ENCODE measurements around the gene TMEM8B. TPM values are rescaled to one million over a fixed set of nuclear protein-coding genes. Genes with fewer than 3 reads are reported as not detected.

TMEM8B gene
- total RNA-seq, 2 donors from 2014 or later, result 14.6 to 24.2 TPM

DNA sequence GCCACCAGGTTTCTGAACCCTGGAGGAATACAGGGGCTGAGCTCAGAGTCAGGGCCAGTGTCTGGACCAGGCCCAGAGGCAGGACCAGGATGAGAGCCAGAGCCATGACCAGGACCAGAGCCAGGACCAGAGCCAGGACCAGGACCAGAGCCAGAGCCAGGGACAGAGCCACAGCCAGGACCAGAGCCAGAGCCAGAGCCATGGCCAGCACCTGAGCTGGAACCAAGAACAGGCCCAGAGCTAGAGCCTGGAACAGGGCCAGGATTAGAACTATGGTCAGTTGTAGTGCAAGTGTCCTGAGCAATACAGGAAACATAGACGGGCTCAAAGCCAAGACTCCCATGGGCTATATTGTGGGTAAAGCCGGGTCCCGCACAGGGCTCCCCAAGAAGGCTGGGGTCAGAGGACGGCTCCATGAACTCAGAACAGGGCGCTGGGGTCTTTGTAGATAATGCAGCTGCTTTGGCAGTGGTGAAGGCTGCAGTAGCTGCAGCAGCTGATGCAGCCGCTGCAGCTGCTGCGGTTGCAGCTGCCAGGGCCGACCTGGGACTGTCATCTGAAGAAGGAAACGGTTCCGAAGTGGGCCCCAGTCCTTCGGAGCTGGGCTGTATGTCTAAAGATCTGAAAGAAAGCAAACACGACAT is 17.5 kb upstream of the TMEM8B start:
- DNase-seq (ENCODE audit: low spot score) (no peak), ATAC-seq (ENCODE audit: insufficient number of reproducible peaks, low FRiP score, low read depth) (no peak)
- Histone ChIP-seq H3K4me1 (ENCODE audit: control insufficient read depth in 1 of 2, low read depth in 2 of 2) (peaks cover 16 to 39% of the 10 kb centered on the region in 2 donors), H3K4me3 (peak overlapping the region; percentile 73), H3K27me3 (replicated peaks; ENCODE audit: insufficient read depth) (no peaks in the 10 kb centered on the region), H3K27ac (peak overlapping the region; percentile 85 to 87), H3K9me3 (no peaks in the 10 kb centered on the region), H3K36me3 (peaks cover 28% of the 10 kb centered on the region)
- TF ChIP-seq, protein P1, sequence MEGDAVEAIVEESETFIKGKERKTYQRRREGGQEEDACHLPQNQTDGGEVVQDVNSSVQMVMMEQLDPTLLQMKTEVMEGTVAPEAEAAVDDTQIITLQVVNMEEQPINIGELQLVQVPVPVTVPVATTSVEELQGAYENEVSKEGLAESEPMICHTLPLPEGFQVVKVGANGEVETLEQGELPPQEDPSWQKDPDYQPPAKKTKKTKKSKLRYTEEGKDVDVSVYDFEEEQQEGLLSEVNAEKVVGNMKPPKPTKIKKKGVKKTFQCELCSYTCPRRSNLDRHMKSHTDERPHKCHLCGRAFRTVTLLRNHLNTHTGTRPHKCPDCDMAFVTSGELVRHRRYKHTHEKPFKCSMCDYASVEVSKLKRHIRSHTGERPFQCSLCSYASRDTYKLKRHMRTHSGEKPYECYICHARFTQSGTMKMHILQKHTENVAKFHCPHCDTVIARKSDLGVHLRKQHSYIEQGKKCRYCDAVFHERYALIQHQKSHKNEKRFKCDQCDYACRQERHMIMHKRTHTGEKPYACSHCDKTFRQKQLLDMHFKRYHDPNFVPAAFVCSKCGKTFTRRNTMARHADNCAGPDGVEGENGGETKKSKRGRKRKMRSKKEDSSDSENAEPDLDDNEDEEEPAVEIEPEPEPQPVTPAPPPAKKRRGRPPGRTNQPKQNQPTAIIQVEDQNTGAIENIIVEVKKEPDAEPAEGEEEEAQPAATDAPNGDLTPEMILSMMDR (IDR thresholded peaks at IDR 0.05), result no peak

DNA sequence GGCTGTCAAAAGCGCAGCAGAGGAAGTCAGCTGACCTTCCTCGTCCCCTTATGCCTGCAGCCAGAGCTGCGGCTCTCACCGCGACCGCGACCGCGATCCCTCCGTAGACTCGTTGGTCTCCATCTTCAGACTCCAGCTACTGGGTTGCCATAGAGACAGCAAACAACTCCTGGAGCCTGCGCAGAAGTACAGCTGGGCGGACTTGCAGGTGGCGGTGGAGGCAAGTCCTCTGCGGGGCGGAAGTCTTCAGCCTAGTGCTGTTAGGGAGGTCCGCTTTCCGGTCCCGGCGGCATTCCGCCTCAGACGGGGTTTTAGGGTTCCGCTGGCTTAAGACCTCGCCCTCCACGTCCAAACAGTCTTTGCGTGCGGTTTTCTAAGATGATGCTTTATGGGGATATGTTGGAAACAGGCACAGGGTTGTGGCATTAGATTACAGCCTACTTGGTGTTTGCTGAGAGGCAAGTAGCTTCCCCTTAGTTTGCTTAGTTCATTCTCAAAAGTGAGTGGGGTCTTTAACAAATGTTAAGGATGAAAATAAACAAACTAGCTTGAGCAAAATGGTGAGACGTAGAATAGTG is 16.9 kb upstream of the TMEM8B start, which contains the start of gene SPAG8:
Gene SPAG8, minus strand, starts transcription at position 238 of the 578 bp plus-strand sequence. Its CDS starts 115 bp downstream, at position 123.
- Histone ChIP-seq H3K27me3 (replicated peaks; ENCODE audit: insufficient read depth) (no peaks in the 10 kb centered on the region), H3K4me1 (ENCODE audit: control insufficient read depth in 1 of 2, low read depth in 2 of 2) (peaks cover 16 to 39% of the 10 kb centered on the region in 2 donors), H3K4me3 (peak within 1 kb of the TSS; percentile 73), H3K9me3 (no peaks in the 10 kb centered on the region), H3K27ac (peak within 1 kb of the TSS; percentile 85 to 87), H3K36me3 (peaks cover 23% of the 10 kb centered on the region)
- ATAC-seq (ENCODE audit: insufficient number of reproducible peaks, low FRiP score, low read depth), result no peak
- peak; percentile 83 for DNase-seq (ENCODE audit: low spot score)
- TF ChIP-seq, protein P1 (IDR thresholded peaks at IDR 0.05), result no peak

DNA sequence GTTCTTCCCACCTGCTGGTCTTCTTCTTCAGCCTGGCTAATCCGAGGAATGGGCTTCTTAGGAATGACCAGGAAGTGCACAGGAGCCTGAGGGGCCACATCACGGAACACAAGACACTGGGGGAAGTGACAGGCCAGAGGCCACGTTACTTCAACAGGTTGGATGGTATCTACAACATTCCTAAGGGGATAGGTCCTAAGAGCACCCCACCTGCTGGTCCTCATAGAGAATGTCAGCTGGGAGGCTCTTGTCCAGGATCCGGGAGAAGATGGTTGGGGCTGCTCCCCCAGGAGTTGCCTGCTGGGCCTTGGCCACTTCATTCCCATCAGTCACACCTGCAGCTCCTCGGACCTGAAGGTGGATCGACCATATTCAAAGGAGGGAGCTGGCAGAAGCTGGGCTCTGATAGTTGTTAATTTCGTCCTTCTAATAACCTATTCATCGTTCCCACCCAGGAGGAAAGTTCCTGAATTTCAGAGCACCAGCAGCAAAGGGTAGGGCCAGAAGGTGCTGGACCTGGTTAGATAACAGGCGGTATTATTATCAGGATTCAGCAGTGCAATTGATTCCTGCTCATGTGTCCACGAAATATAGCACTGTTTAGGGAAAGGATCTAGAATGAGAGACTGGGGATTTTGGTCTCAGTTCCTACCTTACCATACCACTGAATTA is 15.5 kb upstream of the TMEM8B start:
- Histone ChIP-seq H3K4me3 (peak overlapping the region; percentile 85), H3K4me1 (ENCODE audit: control insufficient read depth in 1 of 2, low read depth in 2 of 2) (peaks cover 16 to 39% of the 10 kb centered on the region in 2 donors), H3K27ac (peak overlapping the region; percentile 88 to 91), H3K9me3 (no peaks in the 10 kb centered on the region), H3K27me3 (replicated peaks; ENCODE audit: insufficient read depth) (no peaks in the 10 kb centered on the region), H3K36me3 (peaks cover 9% of the 10 kb centered on the region)
- ATAC-seq (ENCODE audit: insufficient number of reproducible peaks, low FRiP score, low read depth) (no peak), DNase-seq (ENCODE audit: low spot score) (no peak)
- TF ChIP-seq, protein P1 (IDR thresholded peaks at IDR 0.05), result no peak

DNA sequence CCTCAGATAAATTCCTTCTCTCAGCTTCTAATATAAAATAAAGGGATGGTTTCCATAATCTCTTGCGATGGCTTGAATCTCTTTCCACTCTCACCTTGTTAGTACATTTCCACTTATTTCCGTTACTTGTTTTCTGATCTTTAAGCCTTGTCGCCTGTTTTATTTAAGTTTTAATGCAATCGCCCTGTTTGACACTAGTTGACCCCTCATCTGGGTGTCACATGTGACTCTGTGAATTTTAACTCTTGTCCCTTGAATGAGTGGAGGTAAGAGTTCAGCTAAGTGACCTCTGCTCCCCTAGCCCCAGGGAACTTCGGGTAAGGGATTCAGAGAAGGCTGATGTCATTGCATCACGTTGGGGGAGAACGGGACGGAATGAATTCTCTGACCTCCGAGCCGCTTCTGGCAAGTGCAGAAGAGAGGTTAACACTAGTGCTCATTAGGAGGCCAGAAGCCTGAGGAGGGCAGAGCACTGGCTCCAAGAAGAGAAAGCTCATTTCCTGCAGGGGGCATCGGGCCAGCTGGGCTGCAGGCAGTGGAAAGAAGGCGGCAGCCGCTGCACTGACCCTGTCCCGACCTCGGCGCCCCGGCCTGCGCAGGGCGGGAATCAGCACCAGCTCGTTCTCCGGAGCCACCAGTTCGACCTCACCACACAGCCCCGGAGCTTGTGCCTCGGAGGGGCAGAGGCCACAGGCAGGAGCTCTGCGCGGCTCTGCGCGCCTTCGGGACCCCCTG is 14.8 kb upstream of the TMEM8B start:
- TF ChIP-seq, protein P1 (IDR thresholded peaks at IDR 0.05), result peak; percentile 20
- DNase-seq (ENCODE audit: low spot score) (no peak), ATAC-seq (ENCODE audit: insufficient number of reproducible peaks, low FRiP score, low read depth) (no peak)
- H3K4me3 ChIP-seq, result peak overlapping the region; percentile 85
- H3K27me3 ChIP-seq (replicated peaks; ENCODE audit: insufficient read depth), result no peaks in the 10 kb centered on the region
- H3K4me1 ChIP-seq (ENCODE audit: control insufficient read depth in 1 of 2, low read depth in 2 of 2), result peaks cover 16 to 39% of the 10 kb centered on the region in 2 donors
- H3K9me3 ChIP-seq, result no peaks in the 10 kb centered on the region
- H3K27ac ChIP-seq, result peak overlapping the region; percentile 88 to 91
- H3K36me3 ChIP-seq, result peaks cover 2% of the 10 kb centered on the region

Data from thoracic aorta (tissue), 2 donors.